ENCODE data around the gene DUSP14. TPM values are rescaled to one million over a fixed set of nuclear protein-coding genes. Genes with fewer than 3 reads are reported as not detected.

DUSP14 gene
- total RNA-seq, 3 donors from 2014 or later (not counting 1 experiment from before 2014, with no cell fraction given) = 5.0 to 9.1 (median 5.3) TPM

GRCh38 chr17:37481001-37481665 lies 8.6 kb upstream of the DUSP14 start:
- no peaks in the 10 kb centered on the region for H3K27me3 Mint-ChIP-seq (ENCODE audit: low read depth in 2 of 2)

GRCh38 chr17:37483311-37484039 lies 6.2 kb upstream of the DUSP14 start:
- Mint-ChIP-seq H3K27ac (no peak overlapping the region), H3K9me3 (no peaks in the 10 kb centered on the region), H3K4me1 (peaks cover 0 to 7% of the 10 kb centered on the region in 2 donors), H3K27me3 (ENCODE audit: low read depth in 2 of 2) (peaks cover 0 to 3% of the 10 kb centered on the region in 2 donors), H3K36me3 (no peaks in the 10 kb centered on the region), H3K4me3 (no peak overlapping the region)
- no peak overlapping the region for H3K27ac ChIP-seq (ENCODE audit: low read length)
- H3K36me3 ChIP-seq (ENCODE audit: control insufficient read depth, insufficient read depth, low read length) = peaks cover 5% of the 10 kb centered on the region
- intact Hi-C loops (cut with micrococcal nuclease) = no loop called here
- H3K4me1 ChIP-seq (ENCODE audit: control insufficient read depth, insufficient read depth, low read length) = peaks cover under 1% of the 10 kb centered on the region
- TF ChIP-seq CTCF (IDR thresholded peaks at IDR 0.05) = no peak
- ATAC-seq (no peak), DNase-seq (no peak)
- H3K27me3 ChIP-seq (ENCODE audit: control insufficient read depth, insufficient read depth, low read length) = no peaks in the 10 kb centered on the region
- H3K4me3 ChIP-seq (ENCODE audit: low read length) = no peak overlapping the region
- 79% methylated on average over 5 of the region's 5 CpGs for WGBS (ENCODE audit: insufficient coverage)
- H3K9me3 ChIP-seq (ENCODE audit: control insufficient read depth, insufficient read depth, low read length) = no peaks in the 10 kb centered on the region

More at GRCh38 chr17:37481001-37481665, 8.6 kb upstream of the DUSP14 start:
- Histone ChIP-seq H3K27me3 (ENCODE audit: control insufficient read depth, insufficient read depth, low read length) (no peaks in the 10 kb centered on the region), H3K4me1 (ENCODE audit: control insufficient read depth, insufficient read depth, low read length) (no peaks in the 10 kb centered on the region), H3K27ac (ENCODE audit: low read length) (no peak overlapping the region), H3K36me3 (ENCODE audit: control insufficient read depth, insufficient read depth, low read length) (peaks cover 18% of the 10 kb centered on the region), H3K4me3 (ENCODE audit: low read length) (no peak overlapping the region), H3K9me3 (ENCODE audit: control insufficient read depth, insufficient read depth, low read length) (no peaks in the 10 kb centered on the region)
- ATAC-seq (no peak), DNase-seq (no peak)
- no peak overlapping the region for H3K27ac Mint-ChIP-seq
- H3K9me3 Mint-ChIP-seq = no peaks in the 10 kb centered on the region
- WGBS (ENCODE audit: insufficient coverage) = 97% methylated on average over 7 of the region's 9 CpGs
- no peak overlapping the region for H3K4me3 Mint-ChIP-seq
- no peak for TF ChIP-seq CTCF (IDR thresholded peaks at IDR 0.05)
- intact Hi-C loops (cut with micrococcal nuclease) = no loop called here
- no peaks in the 10 kb centered on the region for H3K4me1 Mint-ChIP-seq
- no peaks in the 10 kb centered on the region for H3K36me3 Mint-ChIP-seq

GRCh38 chr17:37485938-37486570 lies 3.6 kb upstream of the DUSP14 start:
- Mint-ChIP-seq H3K27me3 (ENCODE audit: low read depth in 2 of 2) (peaks cover 0 to 3% of the 10 kb centered on the region in 2 donors), H3K4me1 (peaks cover 10 to 27% of the 10 kb centered on the region in 2 donors), H3K27ac (no peak overlapping the region), H3K36me3 (no peaks in the 10 kb centered on the region), H3K4me3 (no peak overlapping the region), H3K9me3 (no peaks in the 10 kb centered on the region)
- no peaks in the 10 kb centered on the region for H3K36me3 ChIP-seq (ENCODE audit: control insufficient read depth, insufficient read depth, low read length)
- H3K9me3 ChIP-seq (ENCODE audit: control insufficient read depth, insufficient read depth, low read length) = no peaks in the 10 kb centered on the region
- H3K4me1 ChIP-seq (ENCODE audit: control insufficient read depth, insufficient read depth, low read length) = peaks cover 19% of the 10 kb centered on the region
- H3K4me3 ChIP-seq (ENCODE audit: low read length) = no peak overlapping the region
- H3K27ac ChIP-seq (ENCODE audit: low read length) = no peak overlapping the region
- no peaks in the 10 kb centered on the region for H3K27me3 ChIP-seq (ENCODE audit: control insufficient read depth, insufficient read depth, low read length)
- no CpG with 5 or more reads among the region's 1 CpG for WGBS (ENCODE audit: insufficient coverage)
- ATAC-seq = no peak
- no peak for DNase-seq
- no peak for TF ChIP-seq CTCF (IDR thresholded peaks at IDR 0.05)
- intact Hi-C loops (cut with micrococcal nuclease) = no loop called here

All from natural killer cell (primary cell).